Measurements from ENCODE around the gene PATL2.
"Not testable (repeated sequence)": the region's sequence is repeated elsewhere in the genome, so short reads cannot be mapped to it uniquely, and the experiment has no call there.

Gene PATL2

DNA sequence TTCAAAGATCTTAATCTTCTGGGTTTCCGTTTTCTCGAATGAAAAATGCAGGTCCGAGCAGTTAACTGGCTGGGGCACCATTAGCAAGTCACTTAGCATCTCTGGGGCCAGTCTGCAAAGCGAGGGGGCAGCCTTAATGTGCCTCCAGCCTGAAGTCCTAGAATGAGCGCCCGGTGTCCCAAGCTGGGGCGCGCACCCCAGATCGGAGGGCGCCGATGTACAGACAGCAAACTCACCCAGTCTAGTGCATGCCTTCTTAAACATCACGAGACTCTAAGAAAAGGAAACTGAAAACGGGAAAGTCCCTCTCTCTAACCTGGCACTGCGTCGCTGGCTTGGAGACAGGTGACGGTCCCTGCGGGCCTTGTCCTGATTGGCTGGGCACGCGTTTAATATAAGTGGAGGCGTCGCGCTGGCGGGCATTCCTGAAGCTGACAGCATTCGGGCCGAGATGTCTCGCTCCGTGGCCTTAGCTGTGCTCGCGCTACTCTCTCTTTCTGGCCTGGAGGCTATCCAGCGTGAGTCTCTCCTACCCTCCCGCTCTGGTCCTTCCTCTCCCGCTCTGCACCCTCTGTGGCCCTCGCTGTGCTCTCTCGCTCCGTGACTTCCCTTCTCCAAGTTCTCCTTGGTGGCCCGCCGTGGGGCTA lies at the start of gene PATL2, which contains the start of gene B2M:
TSS of gene PATL2 (minus strand) at position 228 of the 647 bp plus-strand sequence. CDS start 34,833 bp downstream, outside the sequence.
TSS of gene B2M (plus strand) at position 422 of the 647 bp plus-strand sequence. CDS start at position 452, 30 bp downstream.
- DNase-seq, result peak; percentile 95

DNA sequence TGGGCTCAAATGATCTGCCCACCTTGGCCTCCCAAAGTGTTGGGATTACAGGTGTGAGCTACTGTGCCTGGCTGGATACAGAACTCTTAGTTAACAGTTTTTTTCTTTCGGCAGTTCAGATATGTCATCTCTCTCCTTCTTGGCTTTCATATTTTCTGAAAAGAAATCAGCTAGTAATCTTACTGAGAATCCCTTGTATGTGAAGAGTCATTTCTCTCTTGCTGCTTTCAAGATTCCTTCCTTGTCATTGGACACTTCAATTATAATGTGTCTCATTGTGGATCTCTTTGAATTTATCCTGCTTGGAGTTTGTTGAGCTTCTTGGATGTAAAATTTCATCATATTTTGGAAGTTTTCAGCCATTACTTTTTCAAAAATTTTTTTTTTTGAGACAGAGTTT lies 42.2 kb upstream of the PATL2 start:
- DNase-seq, result no peak

GRCh38 chr15:44743454-44743853 lies 32.3 kb upstream of the PATL2 start:
- DNase-seq, result not testable (repeated sequence)

DNA sequence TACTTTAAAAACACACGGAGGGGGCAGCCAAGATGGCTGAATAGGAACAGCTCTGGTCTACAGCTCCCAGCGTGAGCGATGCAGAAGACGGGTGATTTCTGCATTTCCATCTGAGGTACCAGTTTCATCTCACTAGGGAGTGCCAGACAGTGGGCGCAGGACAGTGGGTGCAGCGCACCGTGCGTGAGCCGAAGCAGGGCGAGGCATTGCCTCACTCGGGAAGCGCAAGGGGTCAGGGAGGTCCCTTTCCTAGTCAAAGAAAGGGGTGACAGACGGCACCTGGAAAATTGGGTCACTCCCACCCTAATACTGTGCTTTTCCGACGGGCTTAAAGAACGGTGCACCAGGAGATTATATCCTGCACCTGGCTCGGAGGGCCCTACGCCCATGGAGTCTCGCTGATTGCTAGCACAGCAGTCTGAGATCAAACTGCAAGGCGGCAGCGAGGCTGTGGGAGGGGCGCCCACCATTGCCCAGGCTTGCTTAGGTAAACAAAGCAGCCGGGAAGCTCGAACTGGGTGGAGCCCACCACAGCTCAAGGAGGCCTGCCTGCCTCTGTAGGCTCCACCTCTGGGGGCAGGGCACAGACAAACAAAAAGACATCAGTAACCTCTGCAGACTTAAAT lies 28.2 kb upstream of the PATL2 start:
- not testable (repeated sequence) for DNase-seq

GRCh38 chr15:44738340-44738984 lies 27.3 kb upstream of the PATL2 start:
- DNase-seq, result no peak

GRCh38 chr15:44736181-44736765 lies 25.1 kb upstream of the PATL2 start, which contains the start of gene TRIM69:
TRIM69 (plus strand) TSS chr15:44736528; CDS start chr15:44736705, 177 bp downstream.
- DNase-seq, result no peak

DNA sequence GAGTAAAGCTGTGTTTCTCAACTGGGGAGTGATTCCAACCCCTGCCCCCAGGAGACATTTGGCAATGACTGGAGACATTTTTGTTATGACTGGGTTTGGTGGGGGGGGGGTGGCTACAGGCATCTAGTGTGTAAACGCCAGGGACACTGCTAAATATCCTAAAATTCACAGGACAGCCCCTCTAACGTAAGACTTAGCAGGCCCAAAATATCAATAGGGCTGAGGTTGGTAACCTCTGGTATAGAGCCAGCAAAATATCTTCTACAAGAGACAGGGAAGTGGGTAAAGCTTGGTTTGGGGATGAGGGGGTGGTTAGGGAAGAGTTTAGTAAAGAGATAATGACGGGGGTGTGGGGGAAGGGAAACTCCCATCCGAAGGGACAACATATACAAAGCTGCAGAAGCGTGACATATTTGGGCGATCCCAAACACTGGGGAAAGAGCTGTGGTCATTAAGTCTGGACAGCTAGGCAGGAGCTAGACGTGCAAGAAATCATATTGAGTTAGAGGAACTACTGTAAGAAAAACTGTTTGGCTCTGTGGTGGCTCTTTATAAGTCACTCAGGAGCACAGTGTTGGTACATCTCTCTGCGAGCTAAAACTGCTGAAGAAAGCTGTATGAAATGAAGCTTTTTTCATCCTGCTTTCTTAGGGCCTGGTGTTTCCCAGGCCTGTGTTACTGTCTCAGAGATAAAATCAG lies 24.5 kb upstream of the PATL2 start:
- DNase-seq, result no peak

DNA sequence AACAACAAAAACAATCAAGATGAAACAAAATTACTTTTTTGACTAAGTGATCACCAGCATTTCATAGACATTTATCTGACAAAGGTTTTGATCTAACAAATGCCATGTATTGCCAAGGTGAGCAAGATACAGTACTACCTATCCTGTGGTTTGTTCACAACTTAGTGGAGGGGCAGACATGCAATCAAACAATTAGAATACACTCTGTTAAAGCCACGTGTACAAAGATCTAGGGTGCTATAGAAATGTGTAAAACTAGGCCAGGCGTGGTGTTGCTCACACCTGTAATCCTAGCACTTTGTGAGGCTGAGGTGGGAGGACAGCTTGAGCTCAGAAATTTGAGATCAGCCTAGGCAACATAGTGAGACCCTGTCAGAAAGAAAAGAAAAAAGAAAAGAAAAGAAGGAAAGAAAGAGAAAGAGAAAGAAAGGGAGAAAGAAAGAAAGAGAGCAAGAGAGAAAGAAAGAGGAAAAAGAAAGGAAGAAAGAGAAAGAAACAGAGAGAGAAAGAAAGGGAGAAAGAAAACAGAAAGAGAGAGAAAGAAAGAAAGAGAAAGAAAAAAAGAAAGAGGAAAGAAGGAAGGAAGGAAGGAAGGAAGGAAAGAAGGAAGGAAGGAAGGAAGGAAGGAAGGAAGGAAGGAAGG lies 23.8 kb upstream of the PATL2 start:
- no peak for DNase-seq

DNA sequence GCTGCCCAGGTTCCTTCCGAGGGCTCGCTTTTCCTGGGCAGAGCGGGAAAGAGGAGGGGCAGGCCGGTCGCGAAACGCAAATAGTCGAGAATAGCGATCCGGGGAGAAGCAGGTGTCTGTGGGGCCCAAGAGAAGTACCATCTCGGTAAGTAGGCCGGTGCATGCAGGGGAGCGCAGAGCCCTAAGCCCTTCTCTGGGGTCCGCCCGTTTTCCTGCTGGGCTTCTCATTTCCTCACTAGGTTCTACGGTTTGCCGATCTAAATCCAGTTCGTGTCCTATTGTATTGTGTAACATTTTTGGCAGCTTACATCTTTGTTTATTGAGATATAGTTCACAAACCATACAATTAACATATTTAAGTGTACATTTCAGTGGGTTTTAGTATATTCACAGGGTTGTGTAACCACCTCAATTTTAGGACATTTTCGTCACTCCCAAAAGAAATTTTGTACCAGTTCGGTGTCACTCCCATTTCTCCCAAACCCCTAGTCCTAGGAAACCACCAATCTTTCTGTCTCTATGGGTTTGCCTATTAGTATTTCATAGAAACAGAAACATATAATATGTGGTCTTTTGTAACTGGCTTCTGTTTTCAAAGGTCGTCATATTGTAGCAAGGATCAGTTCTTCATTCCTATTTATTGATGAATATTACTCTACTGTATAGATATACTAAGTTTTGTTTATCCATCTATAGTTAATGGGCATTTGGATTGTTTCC lies 18.4 kb upstream of the PATL2 start:
- no peak for DNase-seq

DNA sequence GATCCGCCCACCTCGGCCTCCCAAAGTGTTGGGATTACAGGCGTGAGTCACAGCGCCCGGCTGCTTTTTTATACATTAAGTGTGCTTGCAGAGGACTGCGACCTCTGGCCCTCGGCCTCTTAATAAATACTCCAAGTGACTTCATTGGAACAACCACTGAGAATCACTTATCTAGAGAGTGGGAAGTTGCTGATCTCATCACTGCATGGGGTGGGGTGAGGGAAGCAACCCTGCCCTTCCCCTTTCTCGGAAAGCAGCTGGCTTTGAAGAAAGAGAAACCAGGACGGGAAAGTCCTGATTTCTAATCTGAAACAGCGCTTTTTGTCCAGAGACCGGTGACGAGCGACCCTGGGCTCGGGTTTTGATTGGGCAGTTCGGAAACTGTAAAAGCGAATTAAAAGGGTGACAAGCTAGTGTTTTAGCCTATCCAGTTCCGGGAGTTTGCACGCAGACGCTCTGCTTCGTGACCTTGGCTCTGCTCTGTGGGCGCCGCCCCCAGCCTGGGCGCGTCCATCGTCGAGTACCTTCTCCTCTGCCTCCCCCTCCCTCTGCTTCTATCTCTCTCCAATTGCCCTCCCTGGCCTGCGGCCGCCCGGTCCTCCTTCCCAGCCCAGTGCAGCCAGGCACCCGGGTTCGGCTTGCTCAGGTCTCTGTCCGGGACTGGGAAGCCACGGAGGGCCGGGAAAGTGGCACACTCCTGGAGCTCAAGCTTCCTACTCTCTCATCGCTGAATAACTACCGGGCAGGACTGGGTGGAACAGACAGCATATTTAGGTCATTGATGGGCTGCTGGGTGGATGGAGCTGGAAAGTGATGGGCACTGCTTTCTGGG lies 17.7 kb upstream of the PATL2 start:
- DNase-seq, result peak; percentile 89

- DNase-seq, result not testable (repeated sequence)
Measured at GRCh38 chr15:44728232-44728575, 17.1 kb upstream of the PATL2 start.

- no peak for DNase-seq
Measured at GRCh38 chr15:44727485-44728231, 16.5 kb upstream of the PATL2 start.

GRCh38 chr15:44726568-44727484 lies 15.7 kb upstream of the PATL2 start:
- DNase-seq, result no peak

GRCh38 chr15:44726136-44726535 lies 15.0 kb upstream of the PATL2 start:
- DNase-seq, result no peak

GRCh38 chr15:44722011-44722410 lies 10.9 kb upstream of the PATL2 start:
- no peak for DNase-seq

DNA sequence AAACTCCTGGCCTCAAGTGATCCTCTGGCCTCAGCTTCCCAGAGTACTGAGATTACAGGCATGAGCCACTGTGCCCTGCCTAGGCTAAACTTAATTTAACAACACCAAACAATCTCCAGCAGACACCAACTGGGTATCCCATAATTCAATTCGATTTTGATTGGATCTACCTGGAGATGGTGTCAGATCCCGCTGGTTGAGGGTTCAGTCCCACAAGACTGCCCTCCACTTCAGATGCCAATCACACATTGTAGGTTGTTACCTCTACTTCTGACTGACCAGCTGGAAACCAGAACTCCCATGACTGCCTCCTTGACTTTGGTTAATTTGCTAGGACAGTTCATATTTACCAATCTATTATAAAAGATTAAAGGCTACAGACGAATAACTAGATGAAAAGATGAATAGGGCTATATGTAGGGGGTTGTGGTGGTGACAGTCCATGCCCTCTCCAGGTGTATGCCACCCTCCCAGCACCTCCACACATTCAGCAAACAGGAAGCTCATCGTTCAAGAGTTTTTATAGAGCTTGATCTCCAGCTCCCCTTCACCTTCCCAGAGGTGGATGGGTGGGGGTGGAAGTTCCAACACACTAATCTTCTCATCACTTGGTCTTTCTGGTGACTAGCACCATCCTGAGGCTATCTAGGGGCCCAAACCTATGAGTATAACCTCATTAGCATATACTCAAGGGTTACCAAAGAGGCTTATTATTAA lies 9.5 kb upstream of the PATL2 start:
- DNase-seq, result no peak

DNA sequence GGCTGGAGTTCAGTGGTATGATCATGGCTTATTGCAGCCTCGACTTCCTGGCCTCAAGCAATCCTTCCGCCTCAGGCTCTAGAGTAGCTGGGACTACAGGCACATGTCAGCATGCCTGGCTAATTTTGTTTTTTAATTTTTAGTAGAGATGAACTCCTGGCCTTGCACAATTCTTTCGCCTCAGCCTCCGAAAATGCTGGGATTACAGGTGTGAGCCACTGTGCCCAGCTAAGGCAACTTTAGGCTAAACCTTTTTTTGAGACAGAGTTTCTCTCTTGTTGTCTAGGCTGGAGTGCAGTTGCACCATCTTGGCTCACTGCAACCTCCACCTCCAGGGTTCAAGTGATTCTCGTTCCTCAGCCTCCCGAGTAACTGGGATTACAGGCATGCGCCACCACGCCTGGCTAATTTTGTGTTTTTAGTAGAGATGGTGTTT lies 8.9 kb upstream of the PATL2 start:
- not testable (repeated sequence) for DNase-seq

Measured in NCI-H2171 (cell line).